ENCODE results near the gene REC114. TPM values are rescaled to one million over a fixed set of nuclear protein-coding genes. Genes with fewer than 3 reads are reported as not detected.
A peak's percentile ranks its signal among the peaks of the same experiment; 100 is the strongest.

REC114 gene
- total and polyA plus RNA-seq, 9 of the 15 experiments (the other 6 are each of a cell fraction or from before 2014, with no cell fraction given): 0.07 to 0.24 TPM; not detected in 7

GRCh38 chr15:73564255-73564654, 121.3 kb downstream of the REC114 start (continued):
- TF ChIP-seq, protein P1, sequence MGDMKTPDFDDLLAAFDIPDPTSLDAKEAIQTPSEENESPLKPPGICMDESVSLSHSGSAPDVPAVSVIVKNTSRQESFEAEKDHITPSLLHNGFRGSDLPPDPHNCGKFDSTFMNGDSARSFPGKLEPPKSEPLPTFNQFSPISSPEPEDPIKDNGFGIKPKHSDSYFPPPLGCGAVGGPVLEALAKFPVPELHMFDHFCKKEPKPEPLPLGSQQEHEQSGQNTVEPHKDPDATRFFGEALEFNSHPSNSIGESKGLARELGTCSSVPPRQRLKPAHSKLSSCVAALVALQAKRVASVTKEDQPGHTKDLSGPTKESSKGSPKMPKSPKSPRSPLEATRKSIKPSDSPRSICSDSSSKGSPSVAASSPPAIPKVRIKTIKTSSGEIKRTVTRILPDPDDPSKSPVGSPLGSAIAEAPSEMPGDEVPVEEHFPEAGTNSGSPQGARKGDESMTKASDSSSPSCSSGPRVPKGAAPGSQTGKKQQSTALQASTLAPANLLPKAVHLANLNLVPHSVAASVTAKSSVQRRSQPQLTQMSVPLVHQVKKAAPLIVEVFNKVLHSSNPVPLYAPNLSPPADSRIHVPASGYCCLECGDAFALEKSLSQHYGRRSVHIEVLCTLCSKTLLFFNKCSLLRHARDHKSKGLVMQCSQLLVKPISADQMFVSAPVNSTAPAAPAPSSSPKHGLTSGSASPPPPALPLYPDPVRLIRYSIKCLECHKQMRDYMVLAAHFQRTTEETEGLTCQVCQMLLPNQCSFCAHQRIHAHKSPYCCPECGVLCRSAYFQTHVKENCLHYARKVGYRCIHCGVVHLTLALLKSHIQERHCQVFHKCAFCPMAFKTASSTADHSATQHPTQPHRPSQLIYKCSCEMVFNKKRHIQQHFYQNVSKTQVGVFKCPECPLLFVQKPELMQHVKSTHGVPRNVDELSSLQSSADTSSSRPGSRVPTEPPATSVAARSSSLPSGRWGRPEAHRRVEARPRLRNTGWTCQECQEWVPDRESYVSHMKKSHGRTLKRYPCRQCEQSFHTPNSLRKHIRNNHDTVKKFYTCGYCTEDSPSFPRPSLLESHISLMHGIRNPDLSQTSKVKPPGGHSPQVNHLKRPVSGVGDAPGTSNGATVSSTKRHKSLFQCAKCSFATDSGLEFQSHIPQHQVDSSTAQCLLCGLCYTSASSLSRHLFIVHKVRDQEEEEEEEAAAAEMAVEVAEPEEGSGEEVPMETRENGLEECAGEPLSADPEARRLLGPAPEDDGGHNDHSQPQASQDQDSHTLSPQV (IDR thresholded peaks at IDR 0.05): peak; percentile 42; the same call in 1 of the 2 replicates
- TF ChIP-seq ZNF280B (CRISPR knock-in tag; IDR thresholded peaks at IDR 0.05) (no peak), PURB (CRISPR knock-in tag; IDR thresholded peaks at IDR 0.05; ENCODE audit: low read depth) (no peak), MCM5 (IDR thresholded peaks at IDR 0.05; ENCODE audit: low read depth) (no peak), ZNF586 (CRISPR knock-in tag; conservative IDR thresholded peaks at IDR 0.05) (no peak), HINFP (tag; conservative IDR thresholded peaks at IDR 0.05; ENCODE audit: low read depth) (no peak)
- TF ChIP-seq, protein P2, sequence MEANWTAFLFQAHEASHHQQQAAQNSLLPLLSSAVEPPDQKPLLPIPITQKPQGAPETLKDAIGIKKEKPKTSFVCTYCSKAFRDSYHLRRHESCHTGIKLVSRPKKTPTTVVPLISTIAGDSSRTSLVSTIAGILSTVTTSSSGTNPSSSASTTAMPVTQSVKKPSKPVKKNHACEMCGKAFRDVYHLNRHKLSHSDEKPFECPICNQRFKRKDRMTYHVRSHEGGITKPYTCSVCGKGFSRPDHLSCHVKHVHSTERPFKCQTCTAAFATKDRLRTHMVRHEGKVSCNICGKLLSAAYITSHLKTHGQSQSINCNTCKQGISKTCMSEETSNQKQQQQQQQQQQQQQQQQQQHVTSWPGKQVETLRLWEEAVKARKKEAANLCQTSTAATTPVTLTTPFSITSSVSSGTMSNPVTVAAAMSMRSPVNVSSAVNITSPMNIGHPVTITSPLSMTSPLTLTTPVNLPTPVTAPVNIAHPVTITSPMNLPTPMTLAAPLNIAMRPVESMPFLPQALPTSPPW (CRISPR knock-in tag; IDR thresholded peaks at IDR 0.05): no peak

Measured in K562 (cell line).